Measurements from ENCODE around the gene HPN. TPM values are rescaled to one million over a fixed set of nuclear protein-coding genes. Genes with fewer than 3 reads are reported as not detected.

Gene HPN
- total RNA-seq, 1 experiment from 2014 or later, result 10.6 TPM

- Histone ChIP-seq H2BK12ac (ENCODE audit: insufficient read length, low read depth, low read length) (no peak overlapping the region), H2BK120ac (ENCODE audit: low read depth, low read length, poor library complexity, severe bottlenecking) (no peak overlapping the region), H4K20me1 (ENCODE audit: control insufficient read depth, insufficient read depth, insufficient read length) (no peaks in the 10 kb centered on the region), H4K91ac (ENCODE audit: insufficient read length, low read depth, low read length) (no peak overlapping the region), H2BK15ac (ENCODE audit: low read depth, low read length) (no peak overlapping the region), H3K79me1 (ENCODE audit: insufficient read depth, low read depth, low read length, poor library complexity, severe bottlenecking) (no peaks in the 10 kb centered on the region), H3K14ac (ENCODE audit: insufficient read depth, low read length) (no peak overlapping the region), H3K4me2 (ENCODE audit: insufficient read depth, insufficient read length, low read length) (no peak overlapping the region), H3K23ac (ENCODE audit: insufficient read length, low read depth, low read length) (no peak overlapping the region), H3K18ac (ENCODE audit: insufficient read length, low read depth, low read length) (no peak overlapping the region), H3K4me1 (ENCODE audit: insufficient read depth, low read length) (no peaks in the 10 kb centered on the region), H3K27ac (ENCODE audit: insufficient read length, low read depth, low read length) (no peak overlapping the region), H3K27me3 (ENCODE audit: insufficient read depth, low read length) (no peaks in the 10 kb centered on the region), H3T11ph (ENCODE audit: low read length) (no peak overlapping the region), H3K9me3 (ENCODE audit: control insufficient read depth, low read depth, low read length) (no peaks in the 10 kb centered on the region), H2BK5ac (ENCODE audit: insufficient read length, low read length) (no peak overlapping the region), H3K23me2 (ENCODE audit: insufficient read length, low read depth, low read length, poor library complexity, severe bottlenecking) (no peaks in the 10 kb centered on the region), H3K9ac (ENCODE audit: extremely low read depth, insufficient read length, low read length) (no peak overlapping the region), H4K5ac (ENCODE audit: insufficient read length, low read depth, low read length) (no peak overlapping the region), H3K4ac (ENCODE audit: low read depth, low read length) (no peak overlapping the region), H2AFZ (ENCODE audit: low read length) (no peak overlapping the region), H3K79me2 (ENCODE audit: insufficient read depth, low read length) (no peaks in the 10 kb centered on the region), H2BK20ac (ENCODE audit: low read depth, low read length, poor library complexity, severe bottlenecking) (no peak overlapping the region), H2AK5ac (ENCODE audit: insufficient read length, low read length) (no peak overlapping the region), H3K56ac (ENCODE audit: insufficient read length, low read depth, low read length) (no peak overlapping the region), H4K8ac (replicated peaks; ENCODE audit: insufficient read length, low read depth, low read length) (no peak overlapping the region)
- TF ChIP-seq CTCF (conservative IDR thresholded peaks at IDR 0.05), result no peak
- H3K9me3 Mint-ChIP-seq, result no peaks in the 10 kb centered on the region
- whole genome bisulfite sequencing (ENCODE audit: extremely low coverage, insufficient read length, low lambda C conversion rate), result no CpG with 5 or more reads among the region's 8 CpGs
- H3K27me3 Mint-ChIP-seq (ENCODE audit: low read depth), result peaks cover 7% of the 10 kb centered on the region
- no peaks in the 10 kb centered on the region for H3K36me3 Mint-ChIP-seq (ENCODE audit: insufficient read depth in 1 of 3, low read depth in 3 of 3)
- no peak overlapping the region for H3K27ac Mint-ChIP-seq
- peaks cover 0 to 5% of the 10 kb centered on the region in 2 experiments; a peak in 2 of 4 replicates for H3K4me1 Mint-ChIP-seq
- no peak overlapping the region for H3K4me3 Mint-ChIP-seq
- no peak for DNase-seq
Measured at GRCh38 chr19:35076657-35077056, 35.1 kb downstream of the HPN start.

Measured in H9 (cell line).